ENCODE measurements around the gene VMAC.
"Not testable (repeated sequence)": the region's sequence is repeated elsewhere in the genome, so short reads cannot be mapped to it uniquely, and the experiment has no call there.

Gene VMAC, protein sequence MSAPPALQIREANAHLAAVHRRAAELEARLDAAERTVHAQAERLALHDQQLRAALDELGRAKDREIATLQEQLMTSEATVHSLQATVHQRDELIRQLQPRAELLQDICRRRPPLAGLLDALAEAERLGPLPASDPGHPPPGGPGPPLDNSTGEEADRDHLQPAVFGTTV

DNA sequence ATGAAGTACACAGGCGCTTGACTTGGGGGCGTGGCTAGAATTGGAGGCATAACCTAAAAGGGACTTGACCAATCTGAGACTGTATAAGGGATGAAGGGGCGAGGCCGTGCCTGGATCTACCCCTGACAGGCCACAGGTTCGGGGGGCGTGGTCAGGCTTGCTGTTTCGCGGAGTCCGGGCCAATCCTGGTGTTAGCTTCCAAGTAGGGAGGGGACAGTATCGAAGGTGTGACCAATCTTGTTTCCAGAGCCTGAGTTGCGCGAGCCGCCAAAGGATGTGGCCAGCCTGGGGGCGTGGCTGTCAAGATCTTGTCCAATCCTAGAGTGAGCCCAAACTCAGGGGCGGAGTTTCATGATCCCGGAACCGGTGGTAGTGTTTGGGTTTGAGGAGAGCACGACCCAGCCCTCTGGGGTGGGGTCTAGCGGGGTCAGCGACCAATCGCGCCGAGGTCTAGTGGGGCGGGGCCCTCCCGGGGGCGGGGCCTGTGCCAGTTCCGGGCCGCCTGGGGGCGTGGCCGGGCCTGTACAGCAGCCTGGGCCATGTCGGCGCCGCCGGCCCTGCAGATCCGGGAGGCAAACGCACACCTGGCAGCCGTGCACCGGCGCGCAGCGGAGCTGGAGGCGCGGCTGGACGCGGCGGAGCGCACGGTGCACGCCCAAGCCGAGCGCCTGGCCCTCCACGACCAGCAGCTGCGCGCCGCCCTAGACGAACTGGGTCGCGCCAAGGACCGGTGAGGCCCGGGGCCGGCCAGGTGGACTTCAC lies at the start of gene VMAC:
VMAC (plus strand) TSS at position 521 of the 762 bp plus-strand sequence; CDS start at position 540, 19 bp downstream.
- Histone ChIP-seq H3K9me3 (ENCODE audit: control insufficient read depth, insufficient read depth, low read depth, low read length) (no peaks in the 10 kb centered on the region), H3K4me3 (ENCODE audit: low read depth, low read length) (peak within 1 kb of the TSS; percentile 99), H3K27me3 (ENCODE audit: control insufficient read depth, insufficient read depth, low read length) (no peaks in the 10 kb centered on the region), H3K4me1 (ENCODE audit: control insufficient read depth, insufficient read depth, low read length) (no peaks in the 10 kb centered on the region), H3K9ac (ENCODE audit: low read length) (peak within 1 kb of the TSS; percentile 99), H3K27ac (ENCODE audit: low read depth, low read length) (peak within 1 kb of the TSS; percentile 95), H3K36me3 (ENCODE audit: control insufficient read depth, insufficient read depth, low read length) (peaks cover 11% of the 10 kb centered on the region)

GRCh38 chr19:5855151-5855550 lies 49.5 kb upstream of the VMAC start:
- H3K9ac ChIP-seq (ENCODE audit: low read length); H3K27me3 ChIP-seq (ENCODE audit: control insufficient read depth, insufficient read depth, low read length); H3K9me3 ChIP-seq (ENCODE audit: control insufficient read depth, insufficient read depth, low read depth, low read length); H3K36me3 ChIP-seq (ENCODE audit: control insufficient read depth, insufficient read depth, low read length); H3K4me3 ChIP-seq (ENCODE audit: low read depth, low read length); H3K4me1 ChIP-seq (ENCODE audit: control insufficient read depth, insufficient read depth, low read length); H3K27ac ChIP-seq (ENCODE audit: low read depth, low read length): not testable (repeated sequence)

DNA sequence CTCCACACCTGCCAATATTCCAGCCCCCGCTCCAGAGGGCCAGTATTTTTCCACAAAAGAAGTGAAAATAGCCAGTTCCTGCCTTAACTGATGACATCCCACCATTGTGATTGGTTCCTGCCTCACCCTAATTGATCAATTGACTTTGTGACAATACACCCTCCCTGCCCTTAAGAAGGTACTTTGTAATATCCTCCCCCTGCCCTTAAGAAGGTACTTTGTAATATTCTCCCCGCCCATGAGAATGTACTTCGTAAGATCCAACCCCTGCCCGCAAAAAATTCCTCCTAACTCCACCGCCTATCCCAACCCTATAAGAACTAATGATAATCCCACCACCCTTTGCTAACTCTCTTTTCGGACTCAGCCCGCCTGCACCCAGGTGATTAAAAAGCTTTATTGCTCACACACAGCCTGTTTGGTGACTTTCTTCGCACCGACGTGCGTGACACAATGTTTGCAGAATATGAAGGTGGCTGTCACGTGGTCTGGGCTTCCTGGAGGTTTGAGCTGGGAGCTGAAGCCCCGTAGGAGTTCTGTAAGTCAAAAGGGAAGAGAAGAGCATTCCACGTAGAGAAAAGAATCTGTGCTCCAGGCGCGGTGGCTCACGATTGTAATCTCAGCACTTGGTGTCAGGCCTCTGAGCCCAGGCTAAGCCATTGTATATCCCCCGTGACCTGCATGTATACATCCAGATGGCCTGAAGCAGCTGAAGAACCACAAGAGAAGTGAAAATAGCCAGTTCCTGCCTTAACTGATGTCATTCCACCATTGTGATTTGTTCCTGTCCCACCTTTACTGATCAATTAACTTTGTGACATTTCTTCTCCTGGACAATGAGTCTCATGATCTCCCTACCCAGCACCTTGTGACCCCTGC lies 47.2 kb upstream of the VMAC start:
- Histone ChIP-seq H3K4me1 (ENCODE audit: control insufficient read depth, insufficient read depth, low read length) (no peaks in the 10 kb centered on the region; the same call in 1 of the 2 replicates), H3K9me3 (ENCODE audit: control insufficient read depth, insufficient read depth, low read depth, low read length) (no peaks in the 10 kb centered on the region), H3K27ac (ENCODE audit: low read depth, low read length) (no peak overlapping the region), H3K36me3 (ENCODE audit: control insufficient read depth, insufficient read depth, low read length) (no peaks in the 10 kb centered on the region), H3K4me3 (ENCODE audit: low read depth, low read length) (no peak overlapping the region), H3K27me3 (ENCODE audit: control insufficient read depth, insufficient read depth, low read length) (peaks cover 5% of the 10 kb centered on the region; the same call in 1 of the 2 replicates), H3K9ac (ENCODE audit: low read length) (no peak overlapping the region)

DNA sequence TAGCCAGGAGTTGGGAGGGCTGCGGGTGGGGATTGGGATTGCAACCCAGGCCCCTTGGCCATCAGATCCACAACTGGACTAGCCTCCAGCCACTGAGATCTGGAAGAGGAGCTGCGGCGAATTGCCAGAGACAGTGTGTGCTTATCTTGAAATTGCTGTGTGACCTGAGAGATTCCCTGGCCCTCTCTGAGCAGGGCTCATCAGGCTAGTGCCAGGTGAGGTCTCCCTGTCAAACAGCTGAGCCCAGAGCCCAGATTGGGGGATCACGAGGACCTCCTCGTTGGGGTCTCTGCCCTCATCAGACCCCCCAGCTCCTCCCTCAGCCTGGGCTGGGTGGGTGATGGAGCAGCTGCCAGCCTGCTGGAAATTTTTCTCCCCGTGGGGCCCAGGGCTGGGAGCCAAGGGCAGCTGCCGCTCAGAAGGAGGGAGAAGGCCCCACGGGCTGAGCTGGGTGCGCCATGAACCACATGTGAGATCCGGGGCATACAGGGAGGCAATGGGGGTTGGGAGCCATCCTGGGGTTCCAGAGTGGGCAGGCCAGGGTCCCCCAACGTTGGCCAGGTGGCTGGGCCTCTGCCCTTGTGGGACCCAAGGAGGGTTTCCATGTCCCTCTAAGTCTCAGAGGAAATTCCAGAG lies 41.5 kb upstream of the VMAC start:
- H3K4me1 ChIP-seq (ENCODE audit: control insufficient read depth, insufficient read depth, low read length) = no peaks in the 10 kb centered on the region; the same call in 1 of the 2 replicates
- no peaks in the 10 kb centered on the region for H3K36me3 ChIP-seq (ENCODE audit: control insufficient read depth, insufficient read depth, low read length)
- H3K27me3 ChIP-seq (ENCODE audit: control insufficient read depth, insufficient read depth, low read length) = peaks cover 3% of the 10 kb centered on the region; the same call in 1 of the 2 replicates
- no peak overlapping the region for H3K27ac ChIP-seq (ENCODE audit: low read depth, low read length)
- no peaks in the 10 kb centered on the region for H3K9me3 ChIP-seq (ENCODE audit: control insufficient read depth, insufficient read depth, low read depth, low read length)
- no peak overlapping the region for H3K9ac ChIP-seq (ENCODE audit: low read length)
- no peak overlapping the region for H3K4me3 ChIP-seq (ENCODE audit: low read depth, low read length)

- Histone ChIP-seq H3K27me3 (ENCODE audit: control insufficient read depth, insufficient read depth, low read length) (peaks cover 3% of the 10 kb centered on the region; the same call in 1 of the 2 replicates), H3K9me3 (ENCODE audit: control insufficient read depth, insufficient read depth, low read depth, low read length) (no peaks in the 10 kb centered on the region), H3K9ac (ENCODE audit: low read length) (no peak overlapping the region), H3K36me3 (ENCODE audit: control insufficient read depth, insufficient read depth, low read length) (no peaks in the 10 kb centered on the region), H3K4me3 (ENCODE audit: low read depth, low read length) (no peak overlapping the region), H3K27ac (ENCODE audit: low read depth, low read length) (no peak overlapping the region), H3K4me1 (ENCODE audit: control insufficient read depth, insufficient read depth, low read length) (no peaks in the 10 kb centered on the region; the same call in 1 of the 2 replicates)
These were observed 40.5 kb upstream of the VMAC start for GRCh38 chr19:5864013-5864720.

GRCh38 chr19:5864725-5865486 lies 39.8 kb upstream of the VMAC start:
- H3K4me3 ChIP-seq (ENCODE audit: low read depth, low read length) = no peak overlapping the region
- H3K4me1 ChIP-seq (ENCODE audit: control insufficient read depth, insufficient read depth, low read length) = no peaks in the 10 kb centered on the region; the same call in 1 of the 2 replicates
- no peak overlapping the region for H3K27ac ChIP-seq (ENCODE audit: low read depth, low read length)
- H3K9ac ChIP-seq (ENCODE audit: low read length) = no peak overlapping the region
- H3K9me3 ChIP-seq (ENCODE audit: control insufficient read depth, insufficient read depth, low read depth, low read length) = no peaks in the 10 kb centered on the region
- H3K27me3 ChIP-seq (ENCODE audit: control insufficient read depth, insufficient read depth, low read length) = peaks cover 3% of the 10 kb centered on the region; the same call in 1 of the 2 replicates
- no peaks in the 10 kb centered on the region for H3K36me3 ChIP-seq (ENCODE audit: control insufficient read depth, insufficient read depth, low read length)

DNA sequence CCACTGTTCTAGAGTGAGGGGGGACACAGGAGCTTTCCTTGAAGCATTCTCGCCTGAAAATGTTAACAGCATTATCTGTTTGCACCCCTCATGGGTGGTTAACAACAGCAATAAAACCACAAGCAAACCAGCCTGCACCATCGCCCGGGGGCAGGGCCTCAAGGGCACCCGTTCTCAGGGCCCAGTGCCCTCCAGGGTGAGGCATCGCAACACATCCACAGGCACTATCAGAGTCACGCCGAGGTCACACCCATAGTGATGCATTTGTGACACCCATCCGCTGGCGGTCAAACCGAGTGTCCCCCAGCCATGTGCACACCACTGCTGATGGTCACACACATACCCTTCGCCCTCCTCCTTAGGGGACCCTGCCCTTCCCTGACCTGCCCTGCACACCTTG lies 38.9 kb upstream of the VMAC start:
- no peaks in the 10 kb centered on the region for H3K9me3 ChIP-seq (ENCODE audit: control insufficient read depth, insufficient read depth, low read depth, low read length)
- peaks cover 3% of the 10 kb centered on the region; the same call in 1 of the 2 replicates for H3K27me3 ChIP-seq (ENCODE audit: control insufficient read depth, insufficient read depth, low read length)
- H3K9ac ChIP-seq (ENCODE audit: low read length) = no peak overlapping the region
- H3K27ac ChIP-seq (ENCODE audit: low read depth, low read length) = no peak overlapping the region
- H3K4me1 ChIP-seq (ENCODE audit: control insufficient read depth, insufficient read depth, low read length) = no peaks in the 10 kb centered on the region
- no peaks in the 10 kb centered on the region for H3K36me3 ChIP-seq (ENCODE audit: control insufficient read depth, insufficient read depth, low read length)
- H3K4me3 ChIP-seq (ENCODE audit: low read depth, low read length) = no peak overlapping the region

DNA sequence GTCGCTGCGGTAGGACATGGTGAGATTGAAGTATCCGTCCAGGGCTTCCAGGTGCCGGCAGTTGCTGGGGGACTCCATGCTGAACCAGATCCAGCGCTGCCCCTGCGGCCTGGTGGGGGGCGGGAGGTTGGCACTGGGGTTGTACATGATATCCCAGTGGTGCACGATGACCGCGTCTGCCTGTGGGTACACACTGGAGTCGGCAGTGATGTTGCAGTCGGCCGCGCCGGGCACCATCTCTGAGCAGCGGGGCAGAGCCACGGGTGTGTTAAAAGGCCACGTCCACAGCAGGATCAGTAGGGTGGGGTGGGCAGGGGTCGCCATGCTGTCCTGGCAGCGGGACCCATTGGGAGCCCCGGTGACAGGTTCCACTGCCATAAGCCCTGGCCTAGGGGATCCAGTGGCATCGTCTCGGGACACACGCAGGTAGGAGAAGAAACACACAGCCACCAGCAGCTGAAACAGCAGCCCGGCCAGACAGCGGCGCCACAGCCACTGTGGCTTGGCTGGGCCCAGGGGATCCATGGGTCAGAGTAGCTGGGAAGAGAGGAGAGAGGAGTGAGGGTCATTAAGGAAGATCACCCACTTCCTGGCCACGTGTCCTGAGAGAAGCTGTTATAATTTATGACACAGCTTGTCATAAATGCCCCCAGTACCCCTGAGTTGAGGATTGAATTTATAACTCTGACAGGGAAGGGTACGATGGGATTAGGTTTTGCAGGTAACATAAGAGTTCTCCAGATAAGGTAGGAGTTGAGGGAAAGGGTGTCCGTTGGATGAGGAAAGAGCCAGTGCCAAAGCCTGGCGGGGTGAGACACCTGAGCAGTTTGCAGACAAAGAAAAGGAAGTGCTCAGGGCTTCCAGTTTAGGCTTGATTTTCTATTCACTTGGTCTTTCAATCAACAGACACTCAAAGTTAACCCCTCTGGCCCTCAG lies 37.2 kb upstream of the VMAC start:
- no peak overlapping the region for H3K9ac ChIP-seq (ENCODE audit: low read length)
- H3K4me3 ChIP-seq (ENCODE audit: low read depth, low read length) = no peak overlapping the region
- no peak overlapping the region for H3K27ac ChIP-seq (ENCODE audit: low read depth, low read length)
- H3K9me3 ChIP-seq (ENCODE audit: control insufficient read depth, insufficient read depth, low read depth, low read length) = no peaks in the 10 kb centered on the region
- no peaks in the 10 kb centered on the region for H3K36me3 ChIP-seq (ENCODE audit: control insufficient read depth, insufficient read depth, low read length)
- H3K4me1 ChIP-seq (ENCODE audit: control insufficient read depth, insufficient read depth, low read length) = no peaks in the 10 kb centered on the region
- H3K27me3 ChIP-seq (ENCODE audit: control insufficient read depth, insufficient read depth, low read length) = peaks cover 3% of the 10 kb centered on the region; the same call in 1 of the 2 replicates

DNA sequence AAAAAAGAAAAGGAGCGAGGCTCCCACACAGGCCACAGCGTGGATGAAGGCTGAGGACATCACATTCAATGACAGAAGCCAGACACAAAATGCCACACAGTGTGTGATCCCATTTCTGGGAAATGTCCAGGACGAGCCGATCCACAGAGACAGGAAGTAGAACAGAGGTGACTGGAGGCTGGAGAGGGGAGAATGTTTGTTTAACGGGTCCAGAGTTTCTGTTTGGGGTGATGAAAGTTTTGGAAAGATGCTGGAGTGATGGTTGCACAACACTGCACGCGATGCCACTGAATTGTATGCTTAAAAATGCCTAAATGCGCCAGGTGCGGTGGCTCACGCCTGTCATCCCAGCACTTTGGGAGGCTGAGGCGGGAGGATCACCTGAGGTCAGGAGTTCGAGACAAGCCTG lies 33.7 kb upstream of the VMAC start:
- H3K9ac ChIP-seq (ENCODE audit: low read length) = no peak overlapping the region
- H3K9me3 ChIP-seq (ENCODE audit: control insufficient read depth, insufficient read depth, low read depth, low read length) = no peaks in the 10 kb centered on the region
- H3K27me3 ChIP-seq (ENCODE audit: control insufficient read depth, insufficient read depth, low read length) = peaks cover 3% of the 10 kb centered on the region; the same call in 1 of the 2 replicates

More for the DNA sequence above, 33.7 kb upstream of the VMAC start:
- Histone ChIP-seq H3K36me3 (ENCODE audit: control insufficient read depth, insufficient read depth, low read length) (no peaks in the 10 kb centered on the region), H3K4me1 (ENCODE audit: control insufficient read depth, insufficient read depth, low read length) (no peaks in the 10 kb centered on the region), H3K27ac (ENCODE audit: low read depth, low read length) (no peak overlapping the region), H3K4me3 (ENCODE audit: low read depth, low read length) (no peak overlapping the region)

All from HUES6 (cell line).